GM12865 (cell line): ENCODE results near the gene PRPS1.

Source experiments
- DNase-seq: peaks from one replicate; pipeline ENCODE4 v3.0.0; 2010; ENCODE audit warnings: low read depth
- H3K4me3 ChIP-seq: 2 replicates; pipeline ENCODE4 v1.5.1; 2011; ENCODE audit warnings: mild to moderate bottlenecking, low read depth, low read length, control low read depth
- TF ChIP-seq, protein P1 (sequence below): IDR thresholded peaks from 2 replicates; pipeline ENCODE4 v1.5.1; 2011; ENCODE audit warnings: low read length, control low read depth, low read depth, inconsistent platforms; ENCODE audit not compliant: insufficient read depth; ENCODE audit errors: missing control alignments

PRPS1 gene

DNA sequence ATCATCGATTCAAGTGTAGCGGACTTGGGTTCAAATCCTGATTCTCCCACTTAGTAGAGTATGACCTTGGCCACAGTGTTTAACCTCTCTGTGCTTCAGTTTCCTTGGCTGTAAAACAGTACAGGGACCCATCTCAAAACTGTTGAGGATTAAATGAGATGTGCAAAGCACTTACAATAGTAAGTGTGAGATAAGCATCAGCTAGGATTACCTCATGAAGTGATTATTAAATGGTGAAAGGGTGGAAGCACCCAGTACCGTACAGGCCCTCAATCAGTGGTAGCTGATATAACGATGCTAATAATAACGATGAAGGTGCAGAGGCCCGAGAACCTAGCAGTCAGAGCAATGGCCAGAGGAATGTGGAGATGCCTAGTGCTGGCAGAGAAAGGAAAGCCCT, 45.1 kb downstream of the PRPS1 start:
- no peak for DNase-seq
- TF ChIP-seq, protein P1, sequence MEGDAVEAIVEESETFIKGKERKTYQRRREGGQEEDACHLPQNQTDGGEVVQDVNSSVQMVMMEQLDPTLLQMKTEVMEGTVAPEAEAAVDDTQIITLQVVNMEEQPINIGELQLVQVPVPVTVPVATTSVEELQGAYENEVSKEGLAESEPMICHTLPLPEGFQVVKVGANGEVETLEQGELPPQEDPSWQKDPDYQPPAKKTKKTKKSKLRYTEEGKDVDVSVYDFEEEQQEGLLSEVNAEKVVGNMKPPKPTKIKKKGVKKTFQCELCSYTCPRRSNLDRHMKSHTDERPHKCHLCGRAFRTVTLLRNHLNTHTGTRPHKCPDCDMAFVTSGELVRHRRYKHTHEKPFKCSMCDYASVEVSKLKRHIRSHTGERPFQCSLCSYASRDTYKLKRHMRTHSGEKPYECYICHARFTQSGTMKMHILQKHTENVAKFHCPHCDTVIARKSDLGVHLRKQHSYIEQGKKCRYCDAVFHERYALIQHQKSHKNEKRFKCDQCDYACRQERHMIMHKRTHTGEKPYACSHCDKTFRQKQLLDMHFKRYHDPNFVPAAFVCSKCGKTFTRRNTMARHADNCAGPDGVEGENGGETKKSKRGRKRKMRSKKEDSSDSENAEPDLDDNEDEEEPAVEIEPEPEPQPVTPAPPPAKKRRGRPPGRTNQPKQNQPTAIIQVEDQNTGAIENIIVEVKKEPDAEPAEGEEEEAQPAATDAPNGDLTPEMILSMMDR: no peak
- 0 out of 2 replicates have a peak overlapping the region, but pooled peaks have one; percentile 7 for H3K4me3 ChIP-seq

DNA sequence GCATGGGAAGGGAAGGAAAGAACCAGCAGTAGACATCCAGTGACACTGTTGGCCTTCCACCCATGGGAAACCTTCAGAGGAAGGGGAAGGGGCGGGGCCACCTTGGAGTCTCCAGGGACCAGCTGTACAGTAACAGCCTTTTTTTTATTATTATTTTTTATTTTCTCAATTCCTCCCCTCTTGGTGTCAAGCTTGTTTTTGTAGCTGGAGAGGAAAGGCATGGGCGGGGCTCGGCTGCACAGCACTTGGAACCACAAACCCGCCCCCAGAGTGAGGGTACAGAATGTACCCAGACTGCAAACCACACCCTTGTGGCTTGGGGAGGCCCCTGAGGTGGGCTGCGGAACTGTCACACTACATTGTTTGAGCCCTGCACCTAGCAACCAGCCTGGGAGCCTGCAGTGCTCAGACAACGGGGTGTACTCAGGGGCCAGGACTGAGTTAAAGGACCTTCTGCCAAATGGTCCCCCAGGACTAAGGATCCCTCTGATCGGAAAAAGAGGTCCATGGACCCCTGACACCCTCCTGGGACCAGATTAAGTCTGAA, 45.7 kb downstream of the PRPS1 start:
- no peak overlapping the region; the same call in 1 of the 2 replicates for H3K4me3 ChIP-seq
- peak; percentile 92 for DNase-seq
- TF ChIP-seq, protein P1: no peak

DNA sequence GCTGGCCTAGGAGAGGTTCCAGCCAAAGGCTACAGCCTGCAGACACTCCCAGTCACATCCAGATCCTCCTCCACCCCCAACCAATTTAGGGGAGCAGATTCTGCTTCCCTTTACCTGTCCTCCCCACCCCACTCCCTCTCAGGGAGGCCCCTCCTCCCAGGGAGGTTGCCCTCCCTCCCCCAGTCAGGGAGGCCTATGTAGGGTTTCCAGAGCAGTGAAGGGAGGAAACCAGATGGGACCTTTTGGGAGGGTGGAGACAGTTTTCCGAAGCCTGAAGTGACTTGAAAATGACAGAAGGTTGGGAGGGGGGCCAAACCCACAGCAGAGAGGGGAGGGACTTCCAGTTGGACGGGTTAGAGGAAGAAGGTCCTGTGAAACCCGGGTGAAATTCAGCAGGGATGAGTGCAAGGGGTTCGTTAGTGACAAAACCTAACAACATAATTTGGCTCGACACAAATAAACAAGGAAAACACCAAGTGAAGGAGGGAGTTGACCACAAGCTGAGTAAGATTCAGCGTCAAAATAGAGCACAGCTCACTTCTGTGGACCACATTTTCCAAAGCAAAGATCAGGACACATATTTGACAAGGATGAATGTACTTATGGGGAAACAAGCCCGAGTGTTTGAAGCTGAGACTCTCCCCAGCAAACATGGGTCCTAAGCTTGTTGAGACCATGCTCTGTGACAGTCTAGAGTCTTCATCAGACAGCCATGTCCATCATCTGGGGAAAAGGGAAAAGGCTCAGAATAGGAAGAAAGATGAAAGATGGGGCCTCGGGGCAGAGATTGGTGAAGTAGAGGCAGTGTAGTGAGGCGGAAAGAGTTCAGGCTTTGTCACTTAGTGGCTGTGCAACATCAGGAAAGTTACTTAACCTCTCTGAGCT, 46.4 kb downstream of the PRPS1 start:
- TF ChIP-seq, protein P1: no peak
- peak; percentile 28 for DNase-seq
- no peak overlapping the region; the same call in 1 of the 2 replicates for H3K4me3 ChIP-seq

DNA sequence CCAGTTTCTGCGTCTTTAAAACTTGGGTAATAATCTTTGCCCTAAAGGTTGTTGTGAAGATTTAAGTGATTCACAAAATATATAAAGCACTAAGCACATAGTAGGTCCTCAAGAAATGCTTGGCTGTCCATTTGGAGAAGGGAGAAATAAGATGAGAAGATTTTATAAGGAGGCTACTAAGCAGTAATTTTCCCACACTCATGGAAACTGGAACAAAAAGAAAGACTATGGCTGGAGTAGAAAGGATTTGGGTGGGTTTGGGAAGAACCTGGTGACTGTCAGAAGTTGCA, 47.0 kb downstream of the PRPS1 start:
- no peak for DNase-seq
- TF ChIP-seq, protein P1: no peak
- no peak overlapping the region for H3K4me3 ChIP-seq

DNA sequence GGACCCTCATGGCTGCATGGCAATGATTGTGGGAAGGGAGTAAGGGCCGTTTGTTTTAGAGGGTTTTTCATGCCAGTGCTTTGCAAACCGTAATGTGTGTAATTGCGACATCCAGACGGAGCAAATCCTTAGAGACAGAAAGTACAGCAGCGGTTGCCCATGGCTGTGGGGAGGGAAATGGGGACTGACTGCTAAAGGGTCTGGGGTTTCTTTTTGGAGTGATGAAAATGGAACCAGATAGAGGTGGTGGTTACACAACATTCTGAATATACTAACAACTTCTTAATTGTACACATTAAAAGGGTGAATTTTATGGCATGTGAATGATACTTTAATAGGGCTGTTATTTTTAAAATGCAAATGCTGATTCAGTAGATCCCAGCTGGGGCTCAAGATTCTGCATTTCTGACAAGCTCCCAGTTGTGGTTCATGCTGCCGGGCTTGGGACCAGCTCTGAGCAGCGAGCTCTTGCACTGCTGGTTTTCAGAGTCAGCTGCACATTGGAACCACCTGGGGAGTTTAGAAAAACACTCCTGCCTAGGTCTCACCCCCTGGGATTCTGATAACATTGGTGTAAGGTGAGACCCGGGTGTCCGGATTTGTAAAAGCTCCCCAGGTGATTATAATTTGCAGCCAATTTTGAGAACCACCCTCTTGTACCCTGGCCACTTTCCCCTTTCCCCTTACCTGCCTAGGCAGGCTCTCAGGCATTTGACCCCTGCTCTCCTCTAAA, 47.7 kb downstream of the PRPS1 start:
- H3K4me3 ChIP-seq: no peak overlapping the region
- DNase-seq: no peak
- TF ChIP-seq, protein P1: no peak

DNA sequence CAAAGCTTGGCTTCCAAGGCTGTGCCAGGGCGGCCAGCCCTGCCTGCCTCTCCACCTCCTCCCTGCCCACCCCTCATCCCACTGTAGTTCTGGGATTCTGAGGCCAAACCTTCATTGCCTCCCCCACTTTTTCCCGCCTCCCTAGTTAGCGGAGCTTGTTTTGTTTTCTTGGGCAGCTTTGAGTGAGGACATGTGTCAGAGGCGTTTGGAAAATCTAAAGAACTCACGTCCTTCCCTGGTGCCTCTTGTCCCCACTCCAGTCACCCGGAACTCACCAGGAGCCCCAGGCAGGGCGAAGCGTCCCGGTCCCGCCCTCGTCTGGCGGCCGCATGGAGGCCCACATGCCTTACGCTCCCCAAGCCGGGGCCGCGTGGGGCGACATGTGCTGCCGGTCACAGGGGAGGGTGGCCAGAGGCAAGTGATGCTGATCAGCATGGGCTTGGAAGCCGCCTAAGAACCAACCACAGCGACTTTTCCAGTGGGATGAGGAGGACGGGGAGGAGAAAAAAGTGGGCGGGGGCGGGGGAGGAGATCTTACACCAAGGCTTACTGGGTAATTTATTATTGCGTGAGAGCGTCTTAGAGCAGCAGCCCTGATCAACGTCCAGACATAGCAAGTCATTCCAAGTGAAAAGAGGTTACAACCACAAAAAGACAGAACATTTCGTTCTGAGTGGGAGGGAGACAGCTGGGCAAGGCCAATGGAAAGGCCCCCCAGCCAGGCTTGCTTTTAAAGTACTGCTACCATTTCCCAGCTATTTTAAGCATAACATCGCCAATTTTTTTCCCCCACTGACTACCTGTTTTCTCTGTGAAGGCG, 48.5 kb downstream of the PRPS1 start:
- DNase-seq: no peak
- H3K4me3 ChIP-seq: no peak overlapping the region
- TF ChIP-seq, protein P1: no peak
